C1 segment of cervical spinal cord (tissue), 14 donors: ENCODE results near the gene TUNAR.

Experiments used
- DNase-seq, 14 donors: peaks; one replicate each; lab custom pipeline; 2025; lab: John Stamatoyannopoulos, UW

The TUNAR gene

DNA sequence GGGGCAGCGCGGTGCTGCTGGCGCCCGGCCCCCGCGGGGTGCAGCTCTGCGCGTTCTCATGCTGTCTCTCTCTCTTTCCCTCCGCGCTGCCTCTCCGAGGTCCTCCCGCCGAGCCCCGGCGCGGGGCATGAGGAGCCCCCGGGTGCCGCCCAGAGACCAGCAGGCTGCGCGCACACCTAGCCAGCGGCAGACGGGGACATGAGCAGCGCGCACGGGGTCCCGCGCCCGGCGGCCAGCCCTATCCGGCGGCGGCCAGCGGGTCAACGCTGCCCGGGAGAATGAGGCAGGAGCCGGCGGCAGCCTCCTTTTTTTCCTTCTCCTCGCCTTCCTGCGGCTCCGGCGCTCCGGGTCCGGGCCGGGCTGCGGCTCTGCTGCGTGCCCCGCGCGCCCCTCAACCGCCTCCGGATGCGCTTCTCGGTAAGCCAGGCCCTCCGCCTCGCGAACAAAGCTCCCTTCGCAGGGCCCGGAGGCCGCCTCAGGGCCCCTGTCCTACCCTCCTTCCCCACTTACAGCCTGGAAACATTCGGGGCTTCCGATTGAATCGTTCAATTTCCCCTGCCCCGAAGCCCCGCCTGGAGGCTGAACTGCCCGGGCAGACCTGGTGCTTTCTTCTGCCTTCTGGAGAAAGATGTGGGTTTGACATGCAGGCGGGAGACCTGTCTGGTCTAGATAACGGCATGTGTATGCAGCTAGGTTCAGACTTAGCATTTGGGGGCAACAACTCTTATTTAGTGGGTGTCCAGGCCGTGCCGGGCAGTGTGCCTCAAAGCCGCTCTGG, at the start of gene TUNAR:
Gene TUNAR, plus strand, starts transcription at position 72 of the 778 bp plus-strand sequence.
- no peak for DNase-seq

DNA sequence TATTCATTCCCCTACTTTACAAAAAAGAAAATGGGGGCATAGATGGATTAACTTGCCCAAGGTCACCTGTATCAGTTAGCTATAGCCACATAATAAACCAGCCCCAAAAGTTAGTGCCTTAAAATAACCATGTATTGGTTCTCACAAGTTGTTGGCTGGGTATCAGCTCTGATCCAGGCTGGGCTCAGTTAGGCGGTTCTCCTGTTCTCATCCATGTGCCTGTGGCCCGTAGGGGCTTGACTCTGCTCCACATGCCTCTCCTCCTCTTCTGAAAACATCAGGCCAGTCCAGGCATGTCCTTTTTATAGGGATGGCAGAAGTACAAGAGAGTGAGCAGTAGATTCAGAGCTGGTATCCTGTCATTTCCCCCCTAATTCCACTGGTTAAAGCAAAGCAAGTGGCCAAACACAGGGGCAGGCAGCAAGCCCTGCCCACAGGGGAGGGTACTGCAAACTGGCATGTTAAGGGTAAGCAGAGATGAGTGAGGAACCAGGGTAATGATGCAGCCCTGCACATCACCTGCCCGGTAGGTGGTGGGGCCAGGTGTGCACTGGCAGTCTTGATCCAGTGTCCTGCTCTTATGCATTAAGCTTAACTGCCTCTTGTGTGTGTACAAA, 47.9 kb upstream of the TUNAR start:
- no peak for DNase-seq

DNA sequence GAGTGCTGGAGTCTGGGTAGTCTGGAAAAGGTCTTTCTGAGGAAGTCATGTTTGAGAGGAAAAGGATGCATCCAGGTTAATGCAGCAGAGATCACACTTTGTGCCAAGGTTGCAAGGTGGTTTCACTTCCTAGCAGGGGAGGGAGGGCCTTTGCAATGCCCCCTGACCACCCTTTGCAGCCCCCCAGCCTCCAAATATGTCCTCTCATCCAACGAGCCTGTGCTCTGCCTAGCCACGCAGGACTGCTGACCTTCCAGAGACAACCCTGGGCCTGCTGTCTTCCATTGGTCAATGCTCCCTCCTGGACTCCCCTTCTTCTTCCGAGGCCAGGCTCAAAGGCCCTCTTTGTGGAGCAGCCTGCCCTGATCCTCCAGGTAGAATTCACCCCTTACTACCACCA, 47.3 kb upstream of the TUNAR start:
- no peak for DNase-seq

DNA sequence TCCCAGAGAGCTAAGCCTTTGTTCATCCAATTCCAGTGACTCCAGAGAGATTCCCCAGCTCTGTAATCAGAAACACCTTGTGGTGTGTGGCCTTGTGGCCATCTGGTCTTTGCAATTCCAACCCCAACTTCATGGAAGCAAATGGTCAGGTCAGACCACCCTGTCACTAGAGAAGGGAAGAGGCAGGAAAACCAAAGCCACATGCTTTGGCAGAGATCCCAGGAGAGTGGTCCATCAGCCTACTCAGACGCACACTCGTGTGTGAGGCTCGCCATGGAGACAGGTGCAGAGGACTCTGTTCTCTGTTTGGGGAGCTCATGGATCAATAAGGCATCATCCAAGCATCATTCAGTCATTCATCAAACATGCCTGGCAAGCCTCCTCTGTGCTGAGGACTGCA, 46.2 kb upstream of the TUNAR start:
- DNase-seq: no peak

DNA sequence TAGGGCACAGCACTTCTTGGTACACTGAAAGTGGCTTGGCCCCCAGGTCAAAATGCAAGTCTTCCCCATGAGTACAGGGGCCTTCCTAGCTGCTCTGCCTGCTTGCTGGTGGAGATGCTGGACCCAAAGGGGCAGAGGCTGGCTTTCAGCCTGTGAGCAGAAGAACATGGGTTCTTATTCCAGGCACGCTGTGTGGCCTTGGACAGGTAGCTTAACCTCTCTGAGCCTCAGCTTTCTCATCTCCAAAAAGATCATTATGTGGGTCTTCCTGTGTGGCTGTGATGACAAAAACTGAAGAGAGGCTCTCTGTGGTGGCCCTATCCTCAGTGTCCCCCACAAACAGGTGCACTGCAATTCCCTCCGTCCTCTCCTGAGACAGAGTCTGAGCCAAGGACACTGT, 45.6 kb upstream of the TUNAR start:
- DNase-seq: no peak

DNA sequence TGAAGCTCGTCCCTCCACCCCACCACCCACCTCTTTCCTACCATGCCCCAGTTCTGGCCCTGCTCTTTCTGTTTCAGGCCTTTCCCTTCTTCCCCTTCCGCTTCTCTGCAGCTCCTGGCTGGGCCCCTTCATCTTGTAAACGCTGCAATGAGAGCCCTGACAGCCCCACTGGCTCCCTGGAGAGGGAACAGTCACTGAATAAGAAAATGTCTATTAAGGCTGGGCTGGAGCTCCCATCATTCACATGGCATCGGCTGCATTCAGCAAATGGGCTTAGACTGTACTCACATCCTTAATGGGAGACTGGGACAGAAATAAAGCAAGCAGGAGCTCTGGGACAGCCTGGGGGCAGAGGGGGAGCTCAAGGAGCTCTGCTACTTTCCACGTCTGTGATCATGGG, 45.2 kb upstream of the TUNAR start:
- DNase-seq: no peak

DNA sequence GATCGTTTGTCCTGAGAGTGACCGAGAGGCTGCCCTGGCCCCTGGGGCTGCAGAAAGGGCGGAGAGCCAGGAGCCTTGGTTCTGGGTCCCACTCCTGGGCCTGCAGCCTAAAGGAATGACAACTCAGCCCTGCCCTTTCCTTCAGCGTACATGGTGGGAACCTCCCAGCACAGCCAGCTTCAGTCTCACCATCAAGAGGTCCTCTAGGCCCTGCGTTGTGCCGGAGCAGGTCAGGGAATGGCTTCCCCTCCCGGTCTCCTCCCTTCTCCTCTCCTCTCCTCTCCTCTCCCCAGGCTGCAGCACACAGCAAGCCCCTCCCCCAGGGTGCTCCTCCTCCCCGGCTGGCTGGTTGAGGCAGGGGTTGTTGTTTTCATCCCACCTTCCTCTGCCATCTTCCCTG, 44.6 kb upstream of the TUNAR start:
- DNase-seq: no peak

DNA sequence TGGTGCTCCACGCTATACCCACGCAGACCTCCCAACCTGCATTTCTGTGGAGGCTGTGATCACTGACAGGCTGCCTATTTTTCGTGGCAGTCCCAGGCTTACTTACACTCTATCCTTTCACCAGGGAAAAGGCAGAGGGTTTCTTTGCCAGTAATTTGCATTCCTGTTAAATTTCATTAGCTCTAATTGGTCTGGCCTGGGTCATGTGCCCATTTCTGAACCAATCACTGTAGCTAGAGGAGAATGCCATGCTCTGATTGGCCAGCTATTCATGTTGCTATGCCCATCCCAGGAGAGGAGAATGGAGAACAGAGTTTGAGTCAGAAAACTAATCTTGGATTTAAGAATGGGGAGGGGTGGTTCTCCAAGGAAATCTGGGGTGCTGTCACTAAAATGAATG, 43.2 kb upstream of the TUNAR start:
- no peak for DNase-seq

DNA sequence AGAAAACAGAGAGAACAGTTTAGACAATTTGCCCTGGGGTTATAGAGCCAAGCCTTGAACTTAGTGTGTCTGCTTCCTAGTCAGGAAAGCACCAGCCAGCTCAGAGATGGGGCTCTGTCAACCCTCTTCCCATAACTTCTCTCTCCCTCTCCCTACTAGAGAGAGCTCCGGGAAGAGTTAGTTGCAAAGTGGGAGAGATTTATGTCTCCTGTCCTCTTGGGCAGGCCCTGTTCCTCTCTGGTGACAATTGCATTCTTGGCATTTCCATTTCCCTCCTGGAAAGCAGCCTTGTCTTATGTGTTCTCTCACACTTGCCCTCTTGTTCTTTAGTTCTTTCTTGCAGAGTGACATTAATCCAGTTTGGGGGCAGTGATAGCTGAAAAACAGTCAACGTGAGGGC, 42.1 kb upstream of the TUNAR start:
- no peak for DNase-seq

DNA sequence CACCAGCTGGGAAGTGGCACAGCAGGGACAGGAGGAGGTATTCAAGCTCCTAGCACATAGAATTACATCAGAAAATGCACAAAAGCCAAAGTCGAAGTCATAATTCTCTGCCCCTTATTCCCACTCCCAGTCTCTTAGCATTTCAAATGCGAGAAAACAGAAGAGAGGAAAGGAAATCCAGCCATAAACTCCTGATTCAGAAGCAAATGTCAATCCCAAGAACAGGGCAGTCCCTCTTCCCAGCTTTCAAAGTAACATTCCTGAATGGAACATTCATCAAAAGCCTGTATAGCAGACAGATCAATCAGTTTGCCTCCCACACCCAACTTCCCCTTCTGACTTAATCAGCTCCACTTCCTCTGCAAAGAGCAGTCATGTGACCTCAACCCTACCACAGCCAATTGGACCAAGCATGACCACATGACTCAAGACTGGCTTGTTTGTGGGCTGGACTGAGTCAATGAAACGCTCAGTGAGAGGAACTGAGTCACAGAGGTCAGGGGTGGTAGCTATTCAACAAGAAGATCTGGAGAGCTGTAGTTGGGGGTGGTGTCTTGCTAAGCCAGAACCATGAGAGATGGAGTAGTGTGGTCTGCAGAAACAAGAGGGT, 41.4 kb upstream of the TUNAR start:
- DNase-seq: no peak

DNA sequence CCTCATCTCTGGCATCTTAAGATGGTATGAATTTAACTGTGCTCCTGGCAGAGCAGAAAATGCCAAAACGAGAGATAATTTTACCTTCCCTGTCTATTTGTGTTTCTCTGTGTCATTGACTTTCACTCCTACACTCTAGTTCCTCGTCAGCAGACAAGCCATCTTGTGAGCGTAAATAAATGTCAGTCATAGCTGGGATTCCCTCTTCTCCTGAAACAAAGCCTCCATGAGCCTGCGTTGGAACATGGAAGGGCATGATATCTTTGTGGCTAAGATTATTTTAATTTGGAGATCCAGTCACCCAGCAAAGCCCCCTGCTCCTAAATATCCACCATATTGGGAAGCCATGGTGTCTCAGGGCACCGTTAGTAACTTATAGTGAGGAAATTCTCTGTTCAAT, 37.8 kb upstream of the TUNAR start:
- no peak for DNase-seq

DNA sequence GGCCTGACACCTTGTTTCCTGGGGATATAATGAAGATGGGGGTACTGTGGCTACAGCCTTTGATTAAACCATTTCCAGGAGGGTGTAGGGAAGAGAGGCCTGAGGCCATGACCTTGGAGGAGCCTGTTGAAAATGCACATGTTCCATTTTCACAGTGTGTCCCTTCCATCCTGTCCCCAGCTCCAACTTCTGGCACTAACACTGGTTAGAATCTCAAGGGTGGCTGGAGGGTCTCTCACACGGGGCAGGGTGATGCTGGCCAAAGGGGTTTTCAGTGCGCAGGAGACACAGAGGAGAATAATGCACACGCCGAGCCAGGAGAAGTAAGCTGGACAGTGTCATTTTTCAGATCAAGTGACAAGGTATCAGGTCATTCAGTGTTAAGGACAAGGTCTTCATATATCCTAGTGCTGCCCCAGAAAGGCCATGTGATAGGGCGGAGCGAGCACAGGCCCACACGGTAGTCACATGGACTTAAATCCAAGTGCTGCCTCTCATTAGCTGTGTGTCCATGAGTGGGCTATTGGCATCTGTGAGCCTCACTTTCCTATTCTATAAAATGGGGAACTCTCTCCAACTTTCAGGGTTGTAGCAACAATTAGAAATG, 36.4 kb upstream of the TUNAR start:
- no peak for DNase-seq

DNA sequence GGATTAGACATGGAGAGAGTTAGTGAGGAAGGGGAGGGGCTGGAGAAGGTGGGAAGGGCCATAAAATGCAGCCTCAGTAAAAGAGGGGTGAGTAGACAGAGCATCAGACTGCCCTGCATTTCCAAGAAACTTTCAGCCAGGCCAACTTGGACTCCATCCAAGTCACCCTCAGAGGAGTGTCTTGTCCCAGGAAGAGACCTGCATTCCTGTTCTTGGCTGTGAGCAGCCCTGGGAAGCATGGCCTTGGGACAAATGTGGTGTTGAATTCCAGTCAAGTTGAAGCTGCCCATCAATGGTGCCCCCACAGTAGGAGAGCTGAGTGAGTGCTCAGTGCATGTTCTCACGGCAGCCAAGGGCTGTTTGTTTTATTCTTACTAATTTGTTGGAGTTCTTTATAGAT, 35.0 kb upstream of the TUNAR start:
- no peak for DNase-seq

DNA sequence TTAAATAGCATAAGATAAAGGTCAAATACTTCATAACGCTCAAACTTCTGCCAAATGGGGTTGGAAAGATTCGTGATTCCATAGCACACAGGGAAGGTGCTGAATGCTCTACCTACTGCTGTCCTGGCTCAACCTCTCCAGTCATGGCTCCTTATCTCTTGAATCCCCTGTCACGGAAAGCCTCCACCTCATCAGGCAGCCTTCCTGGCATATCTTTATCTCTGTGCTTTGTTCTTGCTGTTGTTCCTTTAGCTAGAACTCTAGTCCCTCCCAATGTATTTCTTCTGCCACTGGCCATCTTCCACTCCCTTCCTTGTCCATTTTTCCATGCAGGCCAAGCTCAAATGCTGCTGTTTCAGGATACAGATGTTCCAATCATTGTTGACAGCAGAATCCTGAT, 26.9 kb upstream of the TUNAR start:
- DNase-seq: no peak

DNA sequence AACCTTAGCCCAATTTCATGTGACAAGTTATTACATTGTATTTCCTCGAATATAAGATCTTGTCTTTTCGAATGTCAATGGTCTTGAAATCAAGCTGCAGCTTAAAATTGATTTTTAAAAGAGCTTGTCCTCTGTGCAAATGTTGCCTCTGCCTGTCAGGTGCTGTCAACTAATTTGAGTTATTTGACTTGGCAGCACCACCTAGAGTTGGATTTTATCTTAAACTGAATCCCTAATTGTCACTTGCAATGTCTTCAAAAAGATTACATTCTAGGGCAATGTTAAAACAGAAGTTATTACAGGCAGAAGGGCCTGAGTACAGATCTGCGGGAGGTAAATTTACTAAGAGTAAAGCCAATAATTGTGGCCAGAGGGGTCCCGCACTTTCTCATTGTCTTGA, 26.2 kb upstream of the TUNAR start:
- no peak for DNase-seq

DNA sequence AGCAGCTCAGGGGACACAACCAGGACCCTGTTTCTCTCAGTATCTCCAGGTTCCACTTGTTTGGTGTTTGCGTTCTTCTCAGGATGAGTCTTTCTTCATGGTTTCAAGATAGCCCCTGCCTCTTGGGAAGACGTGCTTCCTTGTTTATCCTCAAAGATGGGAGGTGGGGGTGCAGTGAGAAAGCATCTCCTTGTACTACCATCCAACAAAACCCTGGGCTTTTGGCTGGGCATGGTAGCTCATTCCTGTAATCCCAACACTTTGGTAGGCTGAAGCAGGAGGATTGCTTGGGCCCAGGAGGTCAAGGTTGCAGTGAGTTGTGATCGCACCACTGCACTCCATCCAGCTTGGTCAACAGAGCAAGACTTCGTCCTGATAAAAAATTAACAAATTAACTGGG, 21.0 kb upstream of the TUNAR start:
- no peak for DNase-seq

DNA sequence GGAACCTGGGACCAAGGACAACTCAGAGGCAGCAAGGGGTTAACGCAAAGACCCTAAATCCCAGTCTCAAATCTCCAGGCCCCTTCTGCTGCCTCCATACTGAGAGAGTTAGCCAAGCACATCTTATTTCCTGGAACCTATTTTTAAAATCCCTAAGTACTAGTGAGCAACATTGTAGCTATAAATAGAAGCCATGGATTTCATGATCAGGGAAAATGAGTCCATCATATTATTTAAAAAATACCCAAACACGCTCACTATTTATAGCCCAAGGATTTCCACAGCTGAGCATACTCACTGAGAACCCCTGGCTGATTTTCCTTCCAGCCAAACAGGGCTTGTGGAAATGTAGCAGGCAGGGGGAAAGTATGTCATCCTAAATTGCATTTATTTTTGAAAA, 19.4 kb upstream of the TUNAR start:
- no peak for DNase-seq

DNA sequence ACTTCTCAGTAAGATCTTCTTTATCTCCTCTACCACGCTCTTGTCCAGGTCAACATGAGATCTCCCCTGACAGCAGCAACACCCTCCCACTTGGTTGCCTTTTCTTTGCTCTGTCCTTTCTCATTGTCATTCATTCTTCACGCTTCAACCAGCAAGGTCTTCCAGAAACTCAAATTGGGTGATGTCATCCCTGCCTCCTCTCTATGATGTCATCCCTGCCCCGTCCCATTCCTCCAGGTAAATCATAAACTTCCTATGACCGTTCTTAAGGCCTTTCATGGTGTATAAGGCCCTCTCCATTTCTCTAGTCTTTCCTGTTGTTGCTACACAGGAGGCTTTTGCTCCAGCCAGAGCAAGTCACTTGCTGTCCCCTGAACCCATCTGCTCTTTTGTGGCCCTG, 17.7 kb upstream of the TUNAR start:
- DNase-seq: no peak

DNA sequence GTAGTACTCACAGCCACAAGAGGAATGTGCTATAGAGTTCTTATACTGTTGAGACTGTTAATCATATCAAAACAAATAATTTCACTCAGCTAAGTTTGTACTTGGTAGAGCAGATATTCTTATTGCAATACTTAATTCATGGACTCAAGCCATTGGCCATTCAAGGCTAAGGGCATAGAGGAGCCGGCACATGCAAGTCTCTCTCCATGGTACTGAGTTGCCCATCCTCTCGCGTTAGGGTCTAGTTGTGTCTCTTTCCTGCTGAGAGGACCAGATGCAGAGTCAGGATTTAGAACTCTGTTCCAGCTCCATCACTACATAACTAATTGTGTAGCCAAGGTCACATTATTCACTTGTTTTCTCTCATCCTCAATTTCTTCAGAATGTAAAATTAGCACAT, 14.4 kb upstream of the TUNAR start:
- no peak for DNase-seq

DNA sequence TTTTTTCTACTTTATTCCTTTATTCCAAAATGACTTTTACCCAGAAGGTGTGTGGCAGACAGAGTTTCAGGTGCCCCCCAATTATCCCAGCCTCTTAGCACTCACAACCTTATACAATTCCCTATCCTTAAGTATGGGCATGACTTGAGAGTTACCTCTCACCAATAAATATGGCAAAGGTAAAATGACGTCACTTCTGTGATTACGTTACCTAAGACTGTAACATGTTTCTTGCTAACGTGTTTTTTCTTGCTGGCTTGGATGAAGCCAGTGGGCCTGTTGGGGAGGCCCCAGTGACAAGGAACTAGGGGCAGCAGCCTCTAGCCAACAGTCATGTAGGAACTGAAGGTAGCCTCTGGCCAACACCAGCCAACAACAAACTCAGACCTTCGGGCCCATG, 13.3 kb upstream of the TUNAR start:
- no peak for DNase-seq

DNA sequence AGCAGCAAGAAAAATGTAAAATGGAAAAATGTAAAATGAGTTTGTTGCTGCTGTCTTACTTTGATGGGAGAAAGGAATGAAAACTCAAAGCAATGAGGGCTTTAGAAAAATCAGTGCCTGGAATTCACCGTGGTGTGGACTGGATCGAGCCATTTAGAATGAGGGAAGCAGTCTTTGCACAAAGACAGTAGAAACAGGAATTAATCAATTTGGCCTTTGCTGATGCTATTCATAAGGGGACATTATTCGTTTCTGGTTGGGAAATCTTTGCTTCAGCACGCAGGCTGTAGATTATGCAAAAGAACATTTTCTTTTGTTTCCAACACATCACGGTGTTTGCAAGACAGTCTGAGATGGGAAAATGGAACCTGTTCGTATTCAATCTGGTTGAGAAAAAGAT, 6.9 kb upstream of the TUNAR start:
- DNase-seq: no peak

DNA sequence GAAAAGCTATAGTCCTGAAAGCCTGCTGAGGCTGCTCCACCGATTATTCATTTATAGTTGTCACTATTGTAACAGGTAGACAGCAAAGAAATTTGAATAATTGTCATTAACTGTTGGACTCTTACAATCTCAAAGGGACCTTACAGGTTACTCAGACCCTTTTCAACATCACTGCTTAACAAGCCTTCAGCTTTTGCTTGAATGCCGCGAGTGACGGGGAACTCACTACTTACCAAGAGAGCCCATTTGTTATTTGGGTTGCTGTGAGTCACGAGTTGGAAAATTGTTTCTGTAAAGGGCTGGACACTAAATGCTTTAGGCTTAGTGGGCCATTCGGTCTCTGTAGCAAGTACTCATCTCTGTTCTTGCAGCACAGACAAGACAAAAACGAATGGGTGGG, 5.9 kb upstream of the TUNAR start:
- no peak for DNase-seq

DNA sequence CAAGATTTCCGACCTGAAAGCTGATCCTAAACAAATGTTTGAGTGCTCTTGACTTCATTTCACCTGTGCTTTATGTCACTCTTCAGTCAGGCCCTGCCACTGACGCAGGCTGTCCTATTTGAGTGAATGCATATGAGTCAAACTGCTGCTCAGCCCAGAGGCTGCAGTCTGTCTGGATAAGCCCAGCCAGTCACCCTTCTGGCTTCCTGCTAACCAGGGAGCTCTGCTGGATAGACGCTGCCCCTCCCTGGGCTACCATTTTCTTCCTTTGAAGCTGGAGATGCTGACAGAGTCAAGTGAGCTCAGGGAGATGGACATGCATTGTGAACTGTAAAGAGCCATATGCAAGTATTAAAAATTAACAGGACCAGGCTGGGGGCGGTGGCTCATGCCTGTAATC, 5.1 kb upstream of the TUNAR start:
- no peak for DNase-seq
